ENCODE data around the gene EPB41L4B.
"Not testable (repeated sequence)": the region's sequence is repeated elsewhere in the genome, so short reads cannot be mapped to it uniquely, and the experiment has no call there.

DNA sequence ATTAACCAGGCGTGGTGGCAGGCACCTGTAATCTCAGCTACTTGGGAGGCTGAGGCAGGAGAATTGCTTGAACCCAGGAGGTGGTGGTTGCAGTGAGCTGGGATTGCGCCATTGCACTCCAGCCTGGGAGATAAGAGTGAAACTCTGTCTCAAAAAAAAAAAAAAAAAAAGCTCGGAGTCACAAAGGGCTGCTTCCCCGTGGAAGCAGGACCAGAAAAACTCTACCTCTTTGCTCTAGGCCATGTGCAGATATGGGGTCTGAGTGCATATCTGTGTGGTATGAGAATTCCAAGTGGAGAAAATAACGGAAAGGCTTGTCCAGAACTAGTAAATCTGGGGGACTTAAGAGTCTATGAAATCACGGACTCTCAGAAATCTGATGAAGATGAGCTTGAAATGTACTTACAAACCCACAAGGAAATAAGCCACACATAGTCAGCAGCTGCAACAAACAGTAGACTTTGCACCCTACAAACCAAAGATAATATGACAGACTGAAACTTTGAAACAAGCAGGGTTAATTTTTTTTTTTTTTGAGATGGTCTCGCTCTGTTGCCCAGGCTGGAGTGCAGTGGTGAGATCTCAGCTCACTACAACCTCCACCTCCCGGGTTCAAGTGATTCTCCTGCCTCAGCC, 38.2 kb upstream of the EPB41L4B start:
- TF ChIP-seq EZH2phosphoT487 (IDR thresholded peaks at IDR 0.05; ENCODE audit: unreplicated experiment); CTCF (conservative IDR thresholded peaks at IDR 0.05; ENCODE audit: low read depth in 2 of 2); EZH2 (IDR thresholded peaks at IDR 0.05; ENCODE audit: low read depth, unreplicated experiment); POLR2AphosphoS5 (IDR thresholded peaks at IDR 0.05; ENCODE audit: low read depth); CREB1 (CRISPR knock-in tag; IDR thresholded peaks at IDR 0.05; ENCODE audit: low read depth); JUNB (IDR thresholded peaks at IDR 0.05; ENCODE audit: unreplicated experiment): not testable (repeated sequence)
- TF ChIP-seq, protein P1, sequence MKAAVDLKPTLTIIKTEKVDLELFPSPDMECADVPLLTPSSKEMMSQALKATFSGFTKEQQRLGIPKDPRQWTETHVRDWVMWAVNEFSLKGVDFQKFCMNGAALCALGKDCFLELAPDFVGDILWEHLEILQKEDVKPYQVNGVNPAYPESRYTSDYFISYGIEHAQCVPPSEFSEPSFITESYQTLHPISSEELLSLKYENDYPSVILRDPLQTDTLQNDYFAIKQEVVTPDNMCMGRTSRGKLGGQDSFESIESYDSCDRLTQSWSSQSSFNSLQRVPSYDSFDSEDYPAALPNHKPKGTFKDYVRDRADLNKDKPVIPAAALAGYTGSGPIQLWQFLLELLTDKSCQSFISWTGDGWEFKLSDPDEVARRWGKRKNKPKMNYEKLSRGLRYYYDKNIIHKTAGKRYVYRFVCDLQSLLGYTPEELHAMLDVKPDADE (IDR thresholded peaks at IDR 0.05), result not testable (repeated sequence)
- TF ChIP-seq, protein P2, sequence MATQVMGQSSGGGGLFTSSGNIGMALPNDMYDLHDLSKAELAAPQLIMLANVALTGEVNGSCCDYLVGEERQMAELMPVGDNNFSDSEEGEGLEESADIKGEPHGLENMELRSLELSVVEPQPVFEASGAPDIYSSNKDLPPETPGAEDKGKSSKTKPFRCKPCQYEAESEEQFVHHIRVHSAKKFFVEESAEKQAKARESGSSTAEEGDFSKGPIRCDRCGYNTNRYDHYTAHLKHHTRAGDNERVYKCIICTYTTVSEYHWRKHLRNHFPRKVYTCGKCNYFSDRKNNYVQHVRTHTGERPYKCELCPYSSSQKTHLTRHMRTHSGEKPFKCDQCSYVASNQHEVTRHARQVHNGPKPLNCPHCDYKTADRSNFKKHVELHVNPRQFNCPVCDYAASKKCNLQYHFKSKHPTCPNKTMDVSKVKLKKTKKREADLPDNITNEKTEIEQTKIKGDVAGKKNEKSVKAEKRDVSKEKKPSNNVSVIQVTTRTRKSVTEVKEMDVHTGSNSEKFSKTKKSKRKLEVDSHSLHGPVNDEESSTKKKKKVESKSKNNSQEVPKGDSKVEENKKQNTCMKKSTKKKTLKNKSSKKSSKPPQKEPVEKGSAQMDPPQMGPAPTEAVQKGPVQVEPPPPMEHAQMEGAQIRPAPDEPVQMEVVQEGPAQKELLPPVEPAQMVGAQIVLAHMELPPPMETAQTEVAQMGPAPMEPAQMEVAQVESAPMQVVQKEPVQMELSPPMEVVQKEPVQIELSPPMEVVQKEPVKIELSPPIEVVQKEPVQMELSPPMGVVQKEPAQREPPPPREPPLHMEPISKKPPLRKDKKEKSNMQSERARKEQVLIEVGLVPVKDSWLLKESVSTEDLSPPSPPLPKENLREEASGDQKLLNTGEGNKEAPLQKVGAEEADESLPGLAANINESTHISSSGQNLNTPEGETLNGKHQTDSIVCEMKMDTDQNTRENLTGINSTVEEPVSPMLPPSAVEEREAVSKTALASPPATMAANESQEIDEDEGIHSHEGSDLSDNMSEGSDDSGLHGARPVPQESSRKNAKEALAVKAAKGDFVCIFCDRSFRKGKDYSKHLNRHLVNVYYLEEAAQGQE (IDR thresholded peaks at IDR 0.05; ENCODE audit: unreplicated experiment), result not testable (repeated sequence)
- TF ChIP-seq, protein P3, sequence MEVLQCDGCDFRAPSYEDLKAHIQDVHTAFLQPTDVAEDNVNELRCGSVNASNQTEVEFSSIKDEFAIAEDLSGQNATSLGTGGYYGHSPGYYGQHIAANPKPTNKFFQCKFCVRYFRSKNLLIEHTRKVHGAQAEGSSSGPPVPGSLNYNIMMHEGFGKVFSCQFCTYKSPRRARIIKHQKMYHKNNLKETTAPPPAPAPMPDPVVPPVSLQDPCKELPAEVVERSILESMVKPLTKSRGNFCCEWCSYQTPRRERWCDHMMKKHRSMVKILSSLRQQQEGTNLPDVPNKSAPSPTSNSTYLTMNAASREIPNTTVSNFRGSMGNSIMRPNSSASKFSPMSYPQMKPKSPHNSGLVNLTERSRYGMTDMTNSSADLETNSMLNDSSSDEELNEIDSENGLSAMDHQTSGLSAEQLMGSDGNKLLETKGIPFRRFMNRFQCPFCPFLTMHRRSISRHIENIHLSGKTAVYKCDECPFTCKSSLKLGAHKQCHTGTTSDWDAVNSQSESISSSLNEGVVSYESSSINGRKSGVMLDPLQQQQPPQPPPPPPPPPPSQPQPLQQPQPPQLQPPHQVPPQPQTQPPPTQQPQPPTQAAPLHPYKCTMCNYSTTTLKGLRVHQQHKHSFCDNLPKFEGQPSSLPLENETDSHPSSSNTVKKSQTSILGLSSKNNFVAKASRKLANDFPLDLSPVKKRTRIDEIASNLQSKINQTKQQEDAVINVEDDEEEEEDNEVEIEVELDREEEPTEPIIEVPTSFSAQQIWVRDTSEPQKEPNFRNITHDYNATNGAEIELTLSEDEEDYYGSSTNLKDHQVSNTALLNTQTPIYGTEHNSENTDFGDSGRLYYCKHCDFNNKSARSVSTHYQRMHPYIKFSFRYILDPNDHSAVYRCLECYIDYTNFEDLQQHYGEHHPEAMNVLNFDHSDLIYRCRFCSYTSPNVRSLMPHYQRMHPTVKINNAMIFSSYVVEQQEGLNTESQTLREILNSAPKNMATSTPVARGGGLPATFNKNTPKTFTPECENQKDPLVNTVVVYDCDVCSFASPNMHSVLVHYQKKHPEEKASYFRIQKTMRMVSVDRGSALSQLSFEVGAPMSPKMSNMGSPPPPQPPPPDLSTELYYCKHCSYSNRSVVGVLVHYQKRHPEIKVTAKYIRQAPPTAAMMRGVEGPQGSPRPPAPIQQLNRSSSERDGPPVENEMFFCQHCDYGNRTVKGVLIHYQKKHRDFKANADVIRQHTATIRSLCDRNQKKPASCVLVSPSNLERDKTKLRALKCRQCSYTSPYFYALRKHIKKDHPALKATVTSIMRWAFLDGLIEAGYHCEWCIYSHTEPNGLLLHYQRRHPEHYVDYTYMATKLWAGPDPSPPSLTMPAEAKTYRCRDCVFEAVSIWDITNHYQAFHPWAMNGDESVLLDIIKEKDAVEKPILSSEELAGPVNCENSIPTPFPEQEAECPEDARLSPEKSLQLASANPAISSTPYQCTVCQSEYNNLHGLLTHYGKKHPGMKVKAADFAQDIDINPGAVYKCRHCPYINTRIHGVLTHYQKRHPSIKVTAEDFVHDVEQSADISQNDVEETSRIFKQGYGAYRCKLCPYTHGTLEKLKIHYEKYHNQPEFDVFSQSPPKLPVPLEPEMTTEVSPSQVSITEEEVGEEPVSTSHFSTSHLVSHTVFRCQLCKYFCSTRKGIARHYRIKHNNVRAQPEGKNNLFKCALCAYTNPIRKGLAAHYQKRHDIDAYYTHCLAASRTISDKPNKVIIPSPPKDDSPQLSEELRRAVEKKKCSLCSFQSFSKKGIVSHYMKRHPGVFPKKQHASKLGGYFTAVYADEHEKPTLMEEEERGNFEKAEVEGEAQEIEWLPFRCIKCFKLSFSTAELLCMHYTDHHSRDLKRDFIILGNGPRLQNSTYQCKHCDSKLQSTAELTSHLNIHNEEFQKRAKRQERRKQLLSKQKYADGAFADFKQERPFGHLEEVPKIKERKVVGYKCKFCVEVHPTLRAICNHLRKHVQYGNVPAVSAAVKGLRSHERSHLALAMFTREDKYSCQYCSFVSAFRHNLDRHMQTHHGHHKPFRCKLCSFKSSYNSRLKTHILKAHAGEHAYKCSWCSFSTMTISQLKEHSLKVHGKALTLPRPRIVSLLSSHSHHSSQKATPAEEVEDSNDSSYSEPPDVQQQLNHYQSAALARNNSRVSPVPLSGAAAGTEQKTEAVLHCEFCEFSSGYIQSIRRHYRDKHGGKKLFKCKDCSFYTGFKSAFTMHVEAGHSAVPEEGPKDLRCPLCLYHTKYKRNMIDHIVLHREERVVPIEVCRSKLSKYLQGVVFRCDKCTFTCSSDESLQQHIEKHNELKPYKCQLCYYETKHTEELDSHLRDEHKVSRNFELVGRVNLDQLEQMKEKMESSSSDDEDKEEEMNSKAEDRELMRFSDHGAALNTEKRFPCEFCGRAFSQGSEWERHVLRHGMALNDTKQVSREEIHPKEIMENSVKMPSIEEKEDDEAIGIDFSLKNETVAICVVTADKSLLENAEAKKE (CRISPR knock-in tag; IDR thresholded peaks at IDR 0.05), result not testable (repeated sequence)
